Measurements from ENCODE around the gene SINHCAF.
"Not testable (repeated sequence)": the region's sequence is repeated elsewhere in the genome, so short reads cannot be mapped to it uniquely, and the experiment has no call there.

SINHCAF gene

GRCh38 chr12:31325877-31326631 is at the start of gene SINHCAF:
TSS of gene SINHCAF (minus strand) at chr12:31326150. CDS start at chr12:31298204, 27,946 bp downstream.
- DNase-seq (ENCODE audit: low read depth in 2 of 2, low spot score in 1 of 2), result peak; percentile 98

- not testable (repeated sequence) for DNase-seq (ENCODE audit: low read depth in 2 of 2, low spot score in 1 of 2)
Observed at GRCh38 chr12:31375422-31375821, 49.5 kb upstream of the SINHCAF start.

- no peak for DNase-seq (ENCODE audit: low read depth in 2 of 2, low spot score in 1 of 2)
Observed at GRCh38 chr12:31371256-31371620, 45.3 kb upstream of the SINHCAF start.

- no peak for DNase-seq (ENCODE audit: low read depth in 2 of 2, low spot score in 1 of 2)
Observed at GRCh38 chr12:31370531-31371255, 44.7 kb upstream of the SINHCAF start.

GRCh38 chr12:31369712-31370521 is 44.0 kb upstream of the SINHCAF start:
- DNase-seq (ENCODE audit: low read depth in 2 of 2, low spot score in 1 of 2), result no peak

- DNase-seq (ENCODE audit: low read depth in 2 of 2, low spot score in 1 of 2), result no peak
Observed at GRCh38 chr12:31368666-31369361, 42.9 kb upstream of the SINHCAF start.

- no peak for DNase-seq (ENCODE audit: low read depth in 2 of 2, low spot score in 1 of 2)
Observed at GRCh38 chr12:31366104-31366621, 40.2 kb upstream of the SINHCAF start.

GRCh38 chr12:31363831-31364230 is 37.9 kb upstream of the SINHCAF start:
- DNase-seq (ENCODE audit: low read depth in 2 of 2, low spot score in 1 of 2), result no peak

GRCh38 chr12:31363416-31363809 is 37.5 kb upstream of the SINHCAF start:
- DNase-seq (ENCODE audit: low read depth in 2 of 2, low spot score in 1 of 2), result no peak

- DNase-seq (ENCODE audit: low read depth in 2 of 2, low spot score in 1 of 2), result no peak
Observed at GRCh38 chr12:31362759-31363415, 36.9 kb upstream of the SINHCAF start.

- DNase-seq (ENCODE audit: low read depth in 2 of 2, low spot score in 1 of 2), result no peak
Observed at GRCh38 chr12:31362115-31362758, 36.3 kb upstream of the SINHCAF start.

GRCh38 chr12:31361730-31362114 is 35.8 kb upstream of the SINHCAF start:
- no peak for DNase-seq (ENCODE audit: low read depth in 2 of 2, low spot score in 1 of 2)

GRCh38 chr12:31355747-31356107 is 29.8 kb upstream of the SINHCAF start:
- no peak for DNase-seq (ENCODE audit: low read depth in 2 of 2, low spot score in 1 of 2)

GRCh38 chr12:31353750-31354708 is 28.1 kb upstream of the SINHCAF start:
- no peak for DNase-seq (ENCODE audit: low read depth in 2 of 2, low spot score in 1 of 2)

- no peak for DNase-seq (ENCODE audit: low read depth in 2 of 2, low spot score in 1 of 2)
Observed at GRCh38 chr12:31346267-31346666, 20.3 kb upstream of the SINHCAF start.

GRCh38 chr12:31343139-31343538 is 17.2 kb upstream of the SINHCAF start:
- no peak for DNase-seq (ENCODE audit: low read depth in 2 of 2, low spot score in 1 of 2)

- no peak for DNase-seq (ENCODE audit: low read depth in 2 of 2, low spot score in 1 of 2)
Observed at GRCh38 chr12:31342286-31342685, 16.3 kb upstream of the SINHCAF start.

GRCh38 chr12:31339831-31340622 is 14.1 kb upstream of the SINHCAF start:
- no peak for DNase-seq (ENCODE audit: low read depth in 2 of 2, low spot score in 1 of 2)

Data from stimulated activated CD8-positive, alpha-beta memory T cell treated with anti-CD3 and anti-CD28 coated beads, Interleukin-4, amount 100 ng/mL, for 1 hour (primary cell).